G401.6 (cell line): Measurements from ENCODE around the gene CHST7.

Source experiments
- FAIRE-seq: peaks from 2 replicates; lab custom pipeline; 2012; peaks lifted over from hg19 to GRCh38; lab: Jason Lieb, UNC

Gene CHST7

DNA sequence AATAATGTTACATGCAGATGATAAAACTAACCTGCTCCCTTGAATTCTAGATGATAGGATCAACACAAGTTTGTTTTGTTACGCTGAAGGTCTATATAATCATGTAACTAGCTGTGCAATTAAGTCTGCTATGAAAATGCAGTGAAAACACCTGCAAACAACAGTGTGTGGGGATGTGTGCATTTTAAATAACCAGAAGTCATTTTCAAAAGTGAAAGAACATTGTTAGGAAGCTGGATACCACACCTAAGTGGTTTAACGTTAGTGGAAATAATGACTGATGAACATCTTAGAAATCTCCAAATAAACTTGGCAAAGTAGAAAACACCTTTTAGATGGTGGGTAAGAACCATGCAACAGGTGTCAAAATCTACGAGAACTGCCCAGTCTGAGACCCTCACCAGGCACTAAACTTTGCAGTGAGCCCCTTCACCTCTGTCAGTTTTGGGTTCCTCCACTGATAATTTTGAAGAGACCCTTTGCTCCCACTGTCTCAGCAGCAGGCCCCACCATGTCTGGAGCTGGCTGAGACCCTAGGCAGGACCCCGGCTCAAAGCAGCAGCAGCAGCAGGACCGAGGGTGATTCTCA is 36.6 kb downstream of the CHST7 start:
- no peak for FAIRE-seq

DNA sequence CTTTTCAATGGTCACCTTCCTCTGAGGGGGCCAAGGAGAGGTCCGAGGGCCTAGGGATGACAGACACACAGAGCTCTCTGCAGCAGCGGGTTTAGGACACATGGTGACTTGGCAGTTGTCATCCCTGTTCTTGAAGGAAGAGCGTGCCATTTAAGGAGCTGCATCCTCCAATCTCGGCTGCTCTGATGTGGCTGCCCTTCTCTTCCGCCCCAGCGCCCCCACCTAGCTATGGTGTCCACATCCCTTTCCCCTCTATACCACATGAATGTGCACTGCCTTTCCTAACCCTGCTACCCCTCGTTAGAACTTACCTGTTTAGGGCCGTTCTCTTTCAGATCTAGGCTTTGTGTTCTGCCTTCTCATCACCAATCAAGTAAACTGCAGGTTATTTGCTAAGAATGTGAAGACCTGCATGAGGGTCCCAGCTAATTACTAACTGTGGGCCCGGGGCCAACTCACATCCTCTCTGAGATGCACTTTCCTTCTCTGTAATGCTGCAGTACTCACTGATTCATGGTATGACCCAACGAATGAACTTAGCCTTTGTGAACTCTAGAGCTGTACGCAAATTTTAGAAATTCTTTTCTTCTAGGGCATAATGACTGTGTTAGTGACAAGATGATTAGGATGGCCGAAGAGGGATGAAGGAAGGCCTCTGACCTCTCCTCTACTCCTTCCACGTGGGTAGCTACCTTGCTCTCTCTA is 38.2 kb downstream of the CHST7 start:
- FAIRE-seq, result no peak

DNA sequence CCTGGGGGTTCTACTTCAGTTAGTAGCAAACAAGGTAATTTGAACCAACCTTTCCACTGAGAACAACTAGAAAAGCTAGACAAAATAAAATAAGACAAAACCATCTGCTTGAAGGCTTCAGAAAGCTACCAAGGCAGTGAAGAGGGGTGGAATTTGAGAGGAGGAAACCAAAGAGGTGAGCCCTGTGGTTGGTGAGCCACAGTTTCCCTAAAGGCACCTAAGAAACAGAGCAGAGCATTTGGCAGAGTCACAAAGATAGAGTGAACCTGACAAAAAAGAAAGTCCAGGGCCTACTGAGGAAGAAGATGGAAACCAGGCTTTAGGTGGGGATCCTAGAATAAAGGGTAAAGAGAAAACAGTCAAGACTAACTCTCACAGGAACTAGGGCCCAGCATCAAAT is 44.3 kb downstream of the CHST7 start:
- no peak for FAIRE-seq

DNA sequence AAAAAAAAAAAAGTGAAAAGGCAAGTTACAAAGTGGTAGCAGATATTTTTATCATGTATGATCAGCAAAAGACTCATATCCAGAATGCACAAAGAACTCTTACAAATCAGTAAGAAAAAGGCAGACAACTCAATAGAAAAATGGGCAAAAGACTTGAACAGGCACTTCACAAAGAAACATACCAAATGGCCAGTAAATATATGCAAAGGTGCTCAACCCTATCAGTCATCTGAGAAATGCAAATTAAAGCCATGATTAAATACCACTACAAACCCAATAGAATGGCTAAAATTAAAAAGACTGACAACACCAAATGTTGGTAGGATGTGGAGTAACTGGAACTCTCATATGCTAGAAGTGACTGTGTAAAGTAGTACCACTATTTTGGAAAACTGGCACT is 45.4 kb downstream of the CHST7 start:
- FAIRE-seq, result no peak

DNA sequence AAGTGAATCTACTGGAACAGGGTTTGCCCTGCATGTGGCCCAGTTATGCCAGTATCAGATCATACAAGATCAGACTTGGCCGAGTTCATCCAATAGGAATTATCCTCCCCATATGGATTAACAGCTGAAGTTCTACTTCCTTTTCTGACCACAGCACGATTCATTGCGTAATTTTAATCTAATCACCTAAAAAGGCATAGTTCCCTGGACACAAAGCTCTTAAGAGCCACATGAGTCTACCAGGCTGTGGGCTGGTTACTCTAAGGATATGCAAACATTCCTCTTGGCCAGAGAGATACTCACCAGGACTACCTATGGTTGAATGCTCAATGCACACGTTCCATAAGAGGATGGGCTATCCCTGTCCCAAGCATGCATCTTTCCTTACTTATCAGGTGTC is 46.9 kb downstream of the CHST7 start:
- FAIRE-seq, result no peak

DNA sequence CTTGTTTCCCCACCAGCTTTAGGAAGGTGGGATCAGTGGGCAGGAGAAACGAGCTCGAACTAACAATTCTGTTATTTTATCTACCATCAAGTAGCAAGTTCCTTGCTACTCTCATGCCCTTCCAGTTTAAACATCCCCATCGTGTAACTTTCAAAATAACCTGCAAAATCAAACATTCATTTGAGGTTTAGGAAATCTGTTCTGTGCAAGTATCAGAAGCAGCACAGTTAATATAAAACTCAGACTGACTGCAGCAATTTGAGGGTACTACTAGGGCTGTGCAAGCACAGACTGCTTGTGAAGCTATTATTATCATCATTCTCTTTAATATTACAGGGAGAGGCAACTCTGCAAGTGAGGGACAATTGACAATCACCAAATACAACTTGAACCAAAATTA is 48.0 kb downstream of the CHST7 start:
- FAIRE-seq, result no peak

DNA sequence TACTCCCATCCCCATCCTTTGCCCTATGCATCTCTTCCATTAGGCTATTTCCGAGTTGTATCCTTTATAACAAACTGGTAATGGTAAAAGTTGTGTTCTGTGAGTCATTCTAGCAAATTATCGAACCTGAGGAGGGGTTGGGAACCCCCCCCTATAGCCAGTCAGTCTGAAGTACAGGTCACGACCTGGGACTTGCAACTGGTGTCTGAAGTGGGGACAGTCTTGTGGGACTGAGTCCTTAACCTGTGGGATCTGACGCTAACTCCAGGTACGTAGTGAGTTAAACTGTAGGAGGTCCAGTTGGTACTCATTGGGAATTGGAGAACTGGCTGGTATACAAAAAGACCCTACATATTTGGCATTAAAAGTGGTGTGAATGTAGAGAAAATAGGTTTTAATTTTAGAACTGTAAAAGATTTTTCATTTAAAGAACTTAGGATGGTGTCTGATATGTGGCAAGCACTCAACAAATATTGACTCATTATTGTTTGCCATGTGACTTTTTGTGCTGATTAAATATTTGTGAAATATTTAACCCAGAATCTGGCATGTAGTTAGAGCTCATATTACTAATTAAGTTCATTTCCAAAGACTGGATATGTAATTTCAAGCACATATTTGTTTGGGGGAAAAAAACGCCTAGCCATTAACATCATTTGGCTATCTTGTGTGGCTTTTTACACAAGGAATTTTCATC is 50.7 kb downstream of the CHST7 start:
- no peak for FAIRE-seq

DNA sequence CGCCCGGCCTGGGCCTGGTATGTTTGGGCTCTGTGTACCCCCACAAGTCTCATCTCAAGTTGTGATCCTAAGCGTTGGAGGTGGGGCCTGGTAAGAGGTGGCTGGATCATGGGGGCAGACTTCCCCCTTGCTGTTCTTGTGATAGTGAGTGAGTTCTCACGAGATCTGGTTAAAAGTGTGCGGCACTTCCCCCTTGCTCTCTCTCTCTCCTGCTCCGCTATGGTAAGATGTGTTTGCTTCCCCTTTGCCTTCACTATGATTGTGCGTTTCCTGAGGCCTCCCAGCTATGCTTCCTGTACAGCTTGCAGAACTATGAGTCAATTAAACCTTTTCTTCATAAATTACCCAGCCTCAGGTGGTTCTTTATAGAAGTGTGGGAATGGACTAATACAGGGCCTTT is 53.0 kb downstream of the CHST7 start:
- FAIRE-seq, result no peak

DNA sequence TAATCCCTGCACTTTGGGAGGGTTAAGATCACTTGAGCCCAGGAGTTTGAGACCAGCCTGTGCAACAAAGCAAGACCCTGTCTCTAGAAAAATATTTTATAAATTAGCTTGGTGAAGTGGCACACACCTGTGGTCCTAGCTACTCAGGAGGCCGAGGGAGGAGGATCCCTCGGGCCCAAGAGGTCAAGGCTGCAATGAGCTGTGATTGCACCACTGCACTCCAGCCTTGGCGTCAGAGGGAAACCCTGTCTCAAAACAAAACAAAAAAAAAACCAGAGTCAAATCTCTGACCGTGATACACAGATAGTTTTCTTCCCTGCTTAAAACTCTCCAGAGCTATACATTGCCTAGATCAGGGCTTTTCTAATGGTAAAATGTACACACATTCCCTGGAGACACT is 53.5 kb downstream of the CHST7 start:
- FAIRE-seq, result no peak

DNA sequence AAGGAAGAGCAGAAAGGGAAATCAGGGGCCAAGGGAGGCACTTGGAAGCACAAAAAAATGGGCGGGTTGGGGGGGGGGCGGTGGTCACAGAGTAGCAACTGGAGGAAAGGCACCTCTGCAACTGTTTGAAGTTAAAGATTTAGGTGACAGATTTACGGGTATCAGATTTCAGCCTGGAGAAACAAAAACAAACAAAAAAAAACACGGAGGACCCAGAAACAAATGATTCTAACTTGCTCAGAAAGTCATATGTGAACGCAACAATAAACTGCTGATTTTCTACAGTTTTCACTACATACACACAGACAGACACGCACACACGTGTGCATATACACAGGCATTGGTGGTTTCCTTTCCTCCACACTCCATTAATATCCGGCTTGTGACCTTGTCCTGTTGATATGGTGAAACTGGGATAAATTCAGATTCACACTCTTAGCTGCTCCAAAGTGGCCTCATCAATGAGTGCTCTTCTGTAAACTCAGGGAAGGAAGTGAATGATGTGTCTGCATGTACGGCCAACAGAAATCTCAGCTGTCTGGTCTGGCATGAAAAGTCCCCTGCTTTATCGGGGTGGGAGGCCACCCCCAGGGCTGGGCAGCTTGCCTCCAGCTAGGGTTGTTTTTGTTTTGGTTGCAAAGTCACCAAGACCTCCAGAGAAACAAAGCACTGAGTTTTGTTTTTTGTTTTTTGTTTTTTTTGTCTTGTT is 54.3 kb downstream of the CHST7 start:
- FAIRE-seq, result no peak

DNA sequence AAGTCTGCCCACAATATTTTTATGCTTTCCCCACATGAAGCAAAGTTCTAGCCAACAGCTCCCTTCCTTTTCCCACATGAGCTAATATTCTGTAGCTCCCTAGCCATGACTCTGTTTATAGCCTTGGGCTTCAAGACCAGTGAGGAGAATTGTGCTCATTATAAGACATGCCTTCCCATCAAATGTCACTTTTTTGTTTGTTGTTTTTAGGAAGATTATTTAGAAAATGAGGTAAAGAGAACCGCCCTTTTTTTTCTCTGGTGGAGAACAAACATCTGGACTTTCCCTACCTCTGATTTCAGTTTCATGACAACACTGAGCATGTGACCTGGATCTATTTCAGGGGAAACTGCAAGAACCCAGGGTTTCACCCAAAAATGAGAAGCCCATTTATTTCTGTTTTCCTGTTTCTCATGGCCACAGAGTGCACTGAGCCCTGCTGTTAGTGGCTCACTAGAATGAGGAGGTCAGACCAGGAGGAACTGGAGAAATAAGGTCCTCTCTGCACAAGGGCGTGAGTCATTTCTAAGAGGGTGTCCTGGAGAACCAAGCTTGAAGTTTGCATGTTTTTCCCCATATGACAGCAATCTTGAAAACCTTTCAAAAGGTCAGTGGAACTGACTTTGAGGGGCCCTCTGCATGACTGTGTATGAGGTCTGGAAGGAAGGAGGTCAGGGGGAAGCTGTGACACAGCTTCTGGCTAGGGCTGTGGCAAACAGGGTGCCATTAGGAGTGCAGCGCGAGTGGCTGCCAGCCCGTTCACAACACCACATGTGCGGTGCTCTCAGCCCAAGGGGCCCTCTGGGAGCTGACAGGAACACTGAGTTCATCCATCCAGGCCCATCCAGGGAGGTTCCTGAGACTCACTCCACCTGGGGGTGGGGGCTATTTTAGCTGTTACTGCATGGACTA is 55.2 kb downstream of the CHST7 start:
- FAIRE-seq, result no peak

DNA sequence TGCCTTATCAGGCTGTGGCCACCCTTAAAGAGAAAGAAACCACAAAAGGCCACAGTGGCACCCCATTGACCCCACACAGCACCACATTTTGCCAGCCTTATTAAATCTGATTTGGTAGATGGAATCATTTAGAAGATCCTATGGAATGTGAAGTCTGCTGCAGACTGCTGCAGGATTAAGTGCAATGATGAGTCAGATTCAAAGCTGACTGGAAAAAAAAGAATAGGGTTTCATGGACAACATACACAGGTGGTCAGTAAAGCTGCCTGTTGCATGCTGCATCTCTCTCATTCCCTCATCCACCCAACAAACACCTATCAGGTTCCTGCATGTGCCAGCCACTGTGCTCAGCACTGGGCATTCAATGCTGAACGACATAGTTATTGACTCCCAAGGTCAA is 56.6 kb downstream of the CHST7 start:
- FAIRE-seq, result no peak

DNA sequence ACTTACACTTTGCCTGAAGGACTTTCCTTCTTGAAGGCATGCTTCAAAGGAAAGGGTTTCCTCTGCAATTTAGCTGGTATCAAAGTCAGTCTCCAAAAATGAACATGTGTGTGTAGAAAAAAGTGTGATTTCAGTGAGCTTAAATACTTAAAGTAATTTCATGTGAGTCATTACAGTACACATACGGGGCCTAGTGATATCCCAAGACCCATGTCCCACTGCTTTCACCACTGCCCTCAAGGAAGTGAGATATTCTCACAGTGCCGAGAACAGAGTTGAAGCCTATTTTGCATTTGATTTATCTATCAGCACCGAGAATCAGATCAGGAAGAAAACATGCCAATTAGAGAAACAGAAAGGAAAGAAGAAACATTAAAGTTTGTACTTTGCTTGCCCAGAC is 61.0 kb downstream of the CHST7 start:
- FAIRE-seq, result no peak

DNA sequence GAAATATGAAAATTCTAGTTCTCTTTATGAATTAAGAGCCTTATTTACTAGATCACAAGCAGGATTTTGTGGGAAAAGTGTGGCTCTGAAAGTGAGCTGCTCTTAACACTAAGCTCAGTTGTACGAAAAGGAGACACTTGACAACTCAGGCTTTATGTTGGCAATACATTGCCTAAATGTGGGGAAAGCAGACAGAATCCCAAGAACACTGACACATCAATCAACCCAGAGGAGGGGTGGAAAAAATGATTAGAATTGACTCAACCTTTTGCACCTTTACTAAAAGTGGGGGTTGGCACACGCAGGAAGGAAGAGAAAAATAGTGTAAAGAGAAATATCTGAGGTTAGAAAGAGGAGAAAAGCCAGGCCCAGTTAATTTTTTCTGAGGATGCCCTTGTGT is 61.6 kb downstream of the CHST7 start:
- no peak for FAIRE-seq

DNA sequence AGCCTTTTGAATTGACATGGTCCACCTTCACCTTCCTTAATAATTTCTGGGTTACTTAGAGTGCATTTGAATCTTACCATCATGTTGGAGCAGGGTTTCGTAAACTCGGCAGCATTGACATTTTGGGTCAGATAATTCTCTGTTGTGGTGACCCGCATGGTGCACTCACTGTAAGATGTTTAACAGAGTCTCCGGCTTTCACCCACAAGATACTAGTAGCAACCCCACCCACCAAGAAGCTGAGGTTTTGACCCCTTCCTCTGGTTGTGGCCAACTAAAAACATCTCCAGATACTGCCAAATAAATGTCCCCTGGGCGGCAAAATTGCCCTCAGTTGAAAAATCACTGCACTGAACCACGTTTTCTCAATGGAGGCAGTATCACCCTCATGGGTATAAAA is 62.7 kb downstream of the CHST7 start:
- FAIRE-seq, result no peak

DNA sequence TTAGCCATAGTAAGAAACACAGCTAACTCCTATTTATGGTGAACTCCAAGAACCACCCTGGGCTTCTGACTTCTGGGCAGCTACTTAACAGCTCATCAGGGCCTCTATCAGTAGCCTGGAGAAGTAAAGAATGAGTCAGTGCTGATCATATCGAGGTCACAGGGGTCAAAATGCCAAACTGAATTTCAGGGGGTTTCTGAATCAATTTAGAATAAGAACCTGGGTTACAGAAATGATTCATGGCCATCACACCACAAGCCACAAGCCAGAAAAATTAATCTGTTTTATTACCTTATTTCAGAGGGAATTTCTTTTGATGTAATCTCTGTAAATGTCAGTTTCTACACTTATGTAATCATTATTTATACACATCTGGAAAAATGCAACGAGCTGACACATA is 64.4 kb downstream of the CHST7 start:
- no peak for FAIRE-seq

DNA sequence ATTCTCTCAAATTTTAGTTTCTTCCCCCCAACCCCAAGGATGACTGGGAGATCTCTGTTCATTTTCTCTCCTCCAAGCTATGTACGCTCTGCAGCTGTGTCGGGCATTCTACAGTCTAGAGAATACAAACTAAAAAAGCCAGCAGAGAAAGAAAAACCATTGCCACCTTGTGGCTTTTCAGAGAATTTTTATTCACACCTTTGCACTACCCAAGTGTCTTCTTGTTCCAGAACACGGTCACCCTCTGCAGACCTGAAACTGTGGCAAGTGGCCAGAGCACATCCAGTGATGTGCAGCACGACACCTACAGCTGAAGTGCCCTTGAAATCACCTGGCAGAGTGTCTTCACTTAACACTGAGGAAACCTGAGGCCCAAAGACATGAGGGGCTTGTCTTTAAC is 68.6 kb downstream of the CHST7 start:
- FAIRE-seq, result no peak

DNA sequence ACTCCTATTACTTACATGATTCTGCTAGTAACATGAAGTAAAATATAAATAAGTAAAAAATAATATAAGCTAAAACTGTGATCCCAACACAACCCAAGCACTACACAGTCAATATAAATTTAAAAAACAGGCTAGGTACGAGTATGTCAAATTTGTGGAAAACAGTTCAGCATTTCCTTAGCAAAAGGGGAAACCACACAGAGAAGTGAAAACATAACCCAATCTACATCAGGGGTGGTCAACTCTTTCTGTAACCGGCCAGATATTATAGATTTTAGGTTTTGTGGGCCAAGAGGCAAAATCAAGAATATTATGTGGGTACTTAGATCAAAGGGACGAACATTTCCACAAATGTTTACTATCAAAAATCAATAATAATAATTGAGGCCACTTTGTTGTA is 70.1 kb downstream of the CHST7 start:
- FAIRE-seq, result no peak

DNA sequence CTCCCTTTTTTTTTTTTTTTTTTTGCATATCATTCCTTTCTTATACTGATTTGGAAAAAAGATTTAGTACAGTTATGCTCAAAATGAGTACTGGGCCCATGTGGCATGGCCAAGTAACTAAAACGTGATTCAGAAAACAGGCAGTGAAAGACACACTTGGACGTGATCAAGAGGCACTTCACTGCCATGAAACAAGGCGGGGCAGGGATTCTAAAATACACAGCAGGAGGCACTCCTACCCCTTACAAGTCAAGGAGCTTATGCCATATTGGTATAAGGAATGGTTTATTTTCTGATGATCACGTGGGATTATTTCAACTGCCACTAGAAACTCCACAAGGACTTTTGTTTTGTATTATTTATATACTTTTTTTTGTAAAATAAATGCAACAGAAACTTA is 72.0 kb downstream of the CHST7 start:
- FAIRE-seq, result no peak

DNA sequence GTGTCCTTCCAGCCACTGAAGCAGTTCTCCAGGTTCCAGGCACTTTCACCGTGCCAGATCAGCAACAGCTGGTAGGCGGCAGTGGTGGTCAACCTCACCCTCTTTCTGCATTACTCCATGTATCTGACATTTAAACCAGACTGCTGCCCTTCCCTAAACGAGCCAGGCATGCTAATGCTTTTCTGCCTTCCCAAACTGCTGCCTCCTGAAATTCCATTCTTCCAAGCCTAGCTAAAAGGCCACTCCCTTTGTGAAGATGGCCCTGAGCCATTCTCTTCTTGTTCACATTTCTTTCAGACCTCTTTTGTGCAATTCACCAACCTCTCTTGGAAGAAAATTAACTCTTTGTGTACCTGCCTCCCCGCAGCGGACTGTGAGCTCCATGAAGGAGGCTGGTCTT is 73.7 kb downstream of the CHST7 start:
- no peak for FAIRE-seq
